ENCODE data around the gene DLG4. TPM values are rescaled to one million over a fixed set of nuclear protein-coding genes. Genes with fewer than 3 reads are reported as not detected.
"Not testable (repeated sequence)": the region's sequence is repeated elsewhere in the genome, so short reads cannot be mapped to it uniquely, and the experiment has no call there.

DLG4 gene
- total RNA-seq, 8 experiments from 2014 or later, result 5.6 to 91.4 (median 42.6) TPM

- H3K4me3 ChIP-seq, result no peak overlapping the region
- 28 to 100% (median 95%) methylated on average over 1 to 8 of the region's 22 CpGs for WGBS, 10 experiments
- no peak for ATAC-seq (replicated peaks in 6 of 8)
- in situ Hi-C loops (cut with MboI; ENCODE audit: low pct_unique_long_range_greater_than_20kb in 2 of 9, low sequenced_read_pairs in 9 of 9, unreplicated experiment in 9 of 9), result no loop called here
- no peak overlapping the region for H3K27ac ChIP-seq
- no peaks in the 10 kb centered on the region for H3K4me1 ChIP-seq (replicated peaks in 1 of 2)
Measured at GRCh38 chr17:7196651-7197401, 22.8 kb downstream of the DLG4 start.

GRCh38 chr17:7195971-7196370 lies 23.7 kb downstream of the DLG4 start:
- no peak overlapping the region for H3K4me3 ChIP-seq
- in situ Hi-C loops (cut with MboI; ENCODE audit: low pct_unique_long_range_greater_than_20kb in 2 of 9, low sequenced_read_pairs in 9 of 9, unreplicated experiment in 9 of 9), result no loop called here
- H3K27ac ChIP-seq, result no peak overlapping the region
- 90 to 100% (median 96%) methylated on average over 2 to 8 of the region's 12 CpGs; no CpG with 5 or more reads in 5 of the 10 experiments for WGBS, 10 experiments
- H3K4me1 ChIP-seq (replicated peaks in 1 of 2), result no peaks in the 10 kb centered on the region
- ATAC-seq (replicated peaks in 6 of 8), result no peak

GRCh38 chr17:7192271-7192937 lies 27.2 kb downstream of the DLG4 start:
- H3K4me1 ChIP-seq (replicated peaks in 1 of 2), result no peaks in the 10 kb centered on the region
- 60 to 89% (median 76%) methylated on average over 1 to 7 of the region's 12 CpGs; no CpG with 5 or more reads in 5 of the 10 experiments for WGBS, 10 experiments
- ATAC-seq (replicated peaks in 6 of 8), result no peak
- in situ Hi-C loops (cut with MboI; ENCODE audit: low pct_unique_long_range_greater_than_20kb in 2 of 9, low sequenced_read_pairs in 9 of 9, unreplicated experiment in 9 of 9), result no loop called here
- no peak overlapping the region for H3K4me3 ChIP-seq
- H3K27ac ChIP-seq, result peak overlapping the region in 1 of 2 donors; percentile 37

- peak; percentile 46 to 92 (median 74) for ATAC-seq (replicated peaks in 6 of 8)
- WGBS, 10 experiments, result 67 to 100% (median 84%) methylated on average over 1 to 5 of the region's 26 CpGs; no CpG with 5 or more reads in 5 of the 10 experiments
- in situ Hi-C loops (cut with MboI; ENCODE audit: low pct_unique_long_range_greater_than_20kb in 2 of 9, low sequenced_read_pairs in 9 of 9, unreplicated experiment in 9 of 9), result no loop called here
- Histone ChIP-seq H3K4me3 (no peak overlapping the region), H3K4me1 (replicated peaks in 1 of 2) (no peaks in the 10 kb centered on the region), H3K27ac (peak overlapping the region in 1 of 2 donors; percentile 33)
Measured at GRCh38 chr17:7191571-7192270, 27.9 kb downstream of the DLG4 start.

- Histone ChIP-seq H3K27ac (no peak overlapping the region), H3K4me1 (replicated peaks in 1 of 2) (no peaks in the 10 kb centered on the region), H3K4me3 (no peak overlapping the region)
- in situ Hi-C loops (cut with MboI; ENCODE audit: low pct_unique_long_range_greater_than_20kb in 2 of 9, low sequenced_read_pairs in 9 of 9, unreplicated experiment in 9 of 9), result no loop called here
- peak in 1 of 8 experiments; percentile 3 for ATAC-seq (replicated peaks in 6 of 8)
- WGBS, 10 experiments, result 92 to 100% (median 96%) methylated on average over 2 to 5 of the region's 12 CpGs; no CpG with 5 or more reads in 7 of the 10 experiments
Measured at GRCh38 chr17:7191069-7191468, 28.6 kb downstream of the DLG4 start.

- ATAC-seq (replicated peaks in 6 of 8), result peak in 1 of 8 experiments; percentile 7
- Histone ChIP-seq H3K4me1 (replicated peaks in 1 of 2) (no peaks in the 10 kb centered on the region), H3K27ac (no peak overlapping the region), H3K4me3 (no peak overlapping the region)
- 60 to 90% (median 90%) methylated on average over 1 to 4 of the region's 14 CpGs; no CpG with 5 or more reads in 7 of the 10 experiments for WGBS, 10 experiments
- in situ Hi-C loops (cut with MboI; ENCODE audit: low pct_unique_long_range_greater_than_20kb in 2 of 9, low sequenced_read_pairs in 9 of 9, unreplicated experiment in 9 of 9), result no loop called here
Measured at GRCh38 chr17:7190276-7190917, 29.2 kb downstream of the DLG4 start.

GRCh38 chr17:7186241-7186640 lies 33.4 kb downstream of the DLG4 start:
- no peak overlapping the region for H3K4me3 ChIP-seq
- in situ Hi-C loops (cut with MboI; ENCODE audit: low pct_unique_long_range_greater_than_20kb in 2 of 9, low sequenced_read_pairs in 9 of 9, unreplicated experiment in 9 of 9), result no loop called here
- H3K27ac ChIP-seq, result no peak overlapping the region
- ATAC-seq (replicated peaks in 6 of 8), result peak in 3 of 8 experiments; percentile 50 to 82 (median 57)
- H3K4me1 ChIP-seq (replicated peaks in 1 of 2), result no peaks in the 10 kb centered on the region
- 50 to 90% (median 63%) methylated on average over 1 to 4 of the region's 7 CpGs; no CpG with 5 or more reads in 1 of the 10 experiments for WGBS, 10 experiments

- in situ Hi-C loops (cut with MboI; ENCODE audit: low pct_unique_long_range_greater_than_20kb in 2 of 9, low sequenced_read_pairs in 9 of 9, unreplicated experiment in 9 of 9), result no loop called here
- no peak for ATAC-seq (replicated peaks in 6 of 8)
- Histone ChIP-seq H3K4me1 (replicated peaks in 1 of 2) (no peaks in the 10 kb centered on the region), H3K4me3 (no peak overlapping the region), H3K27ac (no peak overlapping the region)
- 20 to 100% (median 94%) methylated on average over 1 to 4 of the region's 6 CpGs; no CpG with 5 or more reads in 5 of the 10 experiments for WGBS, 10 experiments
Measured at GRCh38 chr17:7184647-7185046, 35.0 kb downstream of the DLG4 start.

GRCh38 chr17:7184091-7184488 lies 35.5 kb downstream of the DLG4 start:
- 41 to 100% (median 72%) methylated on average over 1 to 6 of the region's 14 CpGs; no CpG with 5 or more reads in 5 of the 10 experiments for WGBS, 10 experiments
- in situ Hi-C loops (cut with MboI; ENCODE audit: low pct_unique_long_range_greater_than_20kb in 2 of 9, low sequenced_read_pairs in 9 of 9, unreplicated experiment in 9 of 9), result no loop called here
- no peak overlapping the region for H3K27ac ChIP-seq
- no peaks in the 10 kb centered on the region for H3K4me1 ChIP-seq (replicated peaks in 1 of 2)
- no peak overlapping the region for H3K4me3 ChIP-seq
- ATAC-seq (replicated peaks in 6 of 8), result peak in 4 of 8 experiments; percentile 12 to 30 (median 19)

- no peak overlapping the region for H3K27ac ChIP-seq
- WGBS, 10 experiments, result 44 to 92% (median 64%) methylated on average over 1 to 5 of the region's 7 CpGs; no CpG with 5 or more reads in 2 of the 10 experiments
- H3K4me1 ChIP-seq (replicated peaks in 1 of 2), result no peaks in the 10 kb centered on the region
- in situ Hi-C loops (cut with MboI; ENCODE audit: low pct_unique_long_range_greater_than_20kb in 2 of 9, low sequenced_read_pairs in 9 of 9, unreplicated experiment in 9 of 9), result no loop called here
- H3K4me3 ChIP-seq, result no peak overlapping the region
- peak in 4 of 8 experiments; percentile 12 to 60 (median 20) for ATAC-seq (replicated peaks in 6 of 8)
Measured at GRCh38 chr17:7183433-7184090, 36.1 kb downstream of the DLG4 start.

- ATAC-seq (replicated peaks in 6 of 8); H3K4me3 ChIP-seq; H3K4me1 ChIP-seq (replicated peaks in 1 of 2); H3K27ac ChIP-seq; in situ Hi-C loops (cut with MboI; ENCODE audit: low pct_unique_long_range_greater_than_20kb in 2 of 9, low sequenced_read_pairs in 9 of 9, unreplicated experiment in 9 of 9): not testable (repeated sequence)
- WGBS, 10 experiments, result 83 to 100% (median 100%) methylated on average over 1 to 2 of the region's 2 CpGs; no CpG with 5 or more reads in 4 of the 10 experiments
Measured at GRCh38 chr17:7182101-7182500, 37.5 kb downstream of the DLG4 start.
